ENCODE results near the gene LBX1. TPM values are rescaled to one million over a fixed set of nuclear protein-coding genes. Genes with fewer than 3 reads are reported as not detected.

LBX1 gene
- total RNA-seq, 1 experiment from 2014 or later = 0.15 TPM

DNA sequence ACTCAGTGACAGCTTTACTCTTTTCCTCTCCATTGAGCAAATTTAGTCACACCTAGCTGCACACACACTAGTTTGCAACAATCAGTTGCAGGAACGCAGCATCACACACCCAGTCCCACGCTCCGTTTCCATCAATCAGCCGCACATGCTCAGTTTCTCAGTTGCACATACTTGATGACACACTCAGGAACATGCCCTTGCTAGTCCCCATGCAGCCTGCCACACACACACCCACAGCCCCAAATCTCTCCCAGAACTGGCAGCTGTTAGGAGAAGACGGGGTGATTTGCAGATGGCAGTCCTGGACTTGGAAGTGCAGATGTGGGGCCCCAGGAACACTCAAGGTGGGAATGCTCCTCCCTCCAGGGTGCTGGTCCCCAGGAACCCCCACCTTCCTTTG, 7.7 kb downstream of the LBX1 start:
- POLR2A ChIA-PET = no interaction called here
- TF ChIP-seq SIN3A (IDR thresholded peaks at IDR 0.05; ENCODE audit: borderline replicate concordance, insufficient read depth, low read depth, low read length) = no peak
- TF ChIP-seq TCF7L2 (IDR thresholded peaks at IDR 0.05; ENCODE audit: low read depth, low read length) = no peak
- TF ChIP-seq, protein P1, sequence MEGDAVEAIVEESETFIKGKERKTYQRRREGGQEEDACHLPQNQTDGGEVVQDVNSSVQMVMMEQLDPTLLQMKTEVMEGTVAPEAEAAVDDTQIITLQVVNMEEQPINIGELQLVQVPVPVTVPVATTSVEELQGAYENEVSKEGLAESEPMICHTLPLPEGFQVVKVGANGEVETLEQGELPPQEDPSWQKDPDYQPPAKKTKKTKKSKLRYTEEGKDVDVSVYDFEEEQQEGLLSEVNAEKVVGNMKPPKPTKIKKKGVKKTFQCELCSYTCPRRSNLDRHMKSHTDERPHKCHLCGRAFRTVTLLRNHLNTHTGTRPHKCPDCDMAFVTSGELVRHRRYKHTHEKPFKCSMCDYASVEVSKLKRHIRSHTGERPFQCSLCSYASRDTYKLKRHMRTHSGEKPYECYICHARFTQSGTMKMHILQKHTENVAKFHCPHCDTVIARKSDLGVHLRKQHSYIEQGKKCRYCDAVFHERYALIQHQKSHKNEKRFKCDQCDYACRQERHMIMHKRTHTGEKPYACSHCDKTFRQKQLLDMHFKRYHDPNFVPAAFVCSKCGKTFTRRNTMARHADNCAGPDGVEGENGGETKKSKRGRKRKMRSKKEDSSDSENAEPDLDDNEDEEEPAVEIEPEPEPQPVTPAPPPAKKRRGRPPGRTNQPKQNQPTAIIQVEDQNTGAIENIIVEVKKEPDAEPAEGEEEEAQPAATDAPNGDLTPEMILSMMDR (IDR thresholded peaks at IDR 0.05) = no peak
- TF ChIP-seq, protein P2, sequence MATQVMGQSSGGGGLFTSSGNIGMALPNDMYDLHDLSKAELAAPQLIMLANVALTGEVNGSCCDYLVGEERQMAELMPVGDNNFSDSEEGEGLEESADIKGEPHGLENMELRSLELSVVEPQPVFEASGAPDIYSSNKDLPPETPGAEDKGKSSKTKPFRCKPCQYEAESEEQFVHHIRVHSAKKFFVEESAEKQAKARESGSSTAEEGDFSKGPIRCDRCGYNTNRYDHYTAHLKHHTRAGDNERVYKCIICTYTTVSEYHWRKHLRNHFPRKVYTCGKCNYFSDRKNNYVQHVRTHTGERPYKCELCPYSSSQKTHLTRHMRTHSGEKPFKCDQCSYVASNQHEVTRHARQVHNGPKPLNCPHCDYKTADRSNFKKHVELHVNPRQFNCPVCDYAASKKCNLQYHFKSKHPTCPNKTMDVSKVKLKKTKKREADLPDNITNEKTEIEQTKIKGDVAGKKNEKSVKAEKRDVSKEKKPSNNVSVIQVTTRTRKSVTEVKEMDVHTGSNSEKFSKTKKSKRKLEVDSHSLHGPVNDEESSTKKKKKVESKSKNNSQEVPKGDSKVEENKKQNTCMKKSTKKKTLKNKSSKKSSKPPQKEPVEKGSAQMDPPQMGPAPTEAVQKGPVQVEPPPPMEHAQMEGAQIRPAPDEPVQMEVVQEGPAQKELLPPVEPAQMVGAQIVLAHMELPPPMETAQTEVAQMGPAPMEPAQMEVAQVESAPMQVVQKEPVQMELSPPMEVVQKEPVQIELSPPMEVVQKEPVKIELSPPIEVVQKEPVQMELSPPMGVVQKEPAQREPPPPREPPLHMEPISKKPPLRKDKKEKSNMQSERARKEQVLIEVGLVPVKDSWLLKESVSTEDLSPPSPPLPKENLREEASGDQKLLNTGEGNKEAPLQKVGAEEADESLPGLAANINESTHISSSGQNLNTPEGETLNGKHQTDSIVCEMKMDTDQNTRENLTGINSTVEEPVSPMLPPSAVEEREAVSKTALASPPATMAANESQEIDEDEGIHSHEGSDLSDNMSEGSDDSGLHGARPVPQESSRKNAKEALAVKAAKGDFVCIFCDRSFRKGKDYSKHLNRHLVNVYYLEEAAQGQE (IDR thresholded peaks at IDR 0.05; ENCODE audit: insufficient read depth in 1 of 2, low read depth in 2 of 2, low read length in 1 of 2) = no peak
- TF ChIP-seq POLR2AphosphoS5 (IDR thresholded peaks at IDR 0.05; ENCODE audit: low read depth, low read length) = no peak
- ATAC-seq (no peak), DNase-seq (ENCODE audit: low read depth, low spot score) (no peak)
- Histone ChIP-seq H3K27me3 (ENCODE audit: control insufficient read depth, insufficient read depth, low read length) (peaks cover 19% of the 10 kb centered on the region; the same call in 1 of the 2 replicates), H3K27ac (ENCODE audit: low read length) (no peak overlapping the region), H3K4me3 (ENCODE audit: low read depth in 2 of 2, low read length in 2 of 2) (no peak overlapping the region), H3K9me3 (ENCODE audit: control insufficient read depth, insufficient read depth, low read depth, low read length) (no peaks in the 10 kb centered on the region), H3K4me1 (ENCODE audit: control insufficient read depth, insufficient read depth, low read length) (no peaks in the 10 kb centered on the region; the same call in none of the 2 replicates), H3K36me3 (ENCODE audit: control insufficient read depth, insufficient read depth, low read length) (no peaks in the 10 kb centered on the region)
- CTCF ChIA-PET = interaction anchor here (0.7 to 1.3 kb wide), 2 partner anchors 71 to 380 kb away, joined by 3 to 4 read pairs; no protein-coding TSS in a partner anchor
- BruUV-seq (replicated peaks) = no TSS peak
- intact Hi-C loops (cut with micrococcal nuclease; ENCODE audit: unreplicated experiment) (no loop called here), in situ Hi-C loops (cut with HindIII; ENCODE audit: low pct_unique_long_range_greater_than_20kb, low sequenced_read_pairs) (no loop called here)

DNA sequence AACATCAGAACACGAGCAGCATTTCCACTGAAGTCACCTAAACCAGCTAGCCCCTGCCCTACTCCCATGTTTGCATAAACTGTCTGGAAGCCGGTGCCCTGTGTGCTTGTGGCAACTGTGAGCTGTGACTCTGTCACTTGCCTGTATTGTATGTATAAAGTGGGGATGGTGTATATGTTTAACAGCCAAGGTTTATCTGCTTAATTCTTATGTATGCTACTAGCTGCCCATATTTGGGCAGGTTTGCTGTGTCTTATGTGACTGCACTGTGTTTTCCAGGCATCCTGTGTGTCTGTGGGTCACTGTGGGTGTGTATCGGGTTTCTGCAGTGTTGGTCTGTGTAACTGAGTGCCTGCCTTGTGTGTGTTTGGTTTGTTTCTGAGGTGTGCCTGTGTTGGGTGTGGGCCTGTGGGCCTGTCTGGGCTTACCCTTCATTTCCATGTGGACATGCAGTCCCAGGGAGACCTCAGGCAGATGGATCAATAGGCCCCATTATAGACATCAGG, 9.3 kb downstream of the LBX1 start:
- no TSS peak for BruUV-seq (replicated peaks)
- intact Hi-C loops (cut with micrococcal nuclease; ENCODE audit: unreplicated experiment) = loop anchor here (10.0 kb wide), 1 partner anchor 565 kb away; the partner anchor contains the start of gene NPM3
- CTCF ChIA-PET = interaction anchor here (0.5 kb wide), 1 partner anchor 50 kb away, joined by 5 read pairs; no protein-coding TSS in a partner anchor

More for the DNA sequence above, 9.3 kb downstream of the LBX1 start:
- H3K27ac ChIP-seq (ENCODE audit: low read length) = no peak overlapping the region
- POLR2A ChIA-PET = no interaction called here
- H3K4me1 ChIP-seq (ENCODE audit: control insufficient read depth, insufficient read depth, low read length) = no peaks in the 10 kb centered on the region; the same call in 1 of the 2 replicates
- ATAC-seq = no peak
- no peaks in the 10 kb centered on the region for H3K9me3 ChIP-seq (ENCODE audit: control insufficient read depth, insufficient read depth, low read depth, low read length)
- no peak overlapping the region for H3K4me3 ChIP-seq (ENCODE audit: low read depth in 2 of 2, low read length in 2 of 2)
- no peak for DNase-seq (ENCODE audit: low read depth, low spot score)
- H3K27me3 ChIP-seq (ENCODE audit: control insufficient read depth, insufficient read depth, low read length) = peaks cover 15% of the 10 kb centered on the region; the same call in 1 of the 2 replicates
- TF ChIP-seq, protein P2 (IDR thresholded peaks at IDR 0.05; ENCODE audit: insufficient read depth in 1 of 2, low read depth in 2 of 2, low read length in 1 of 2) = no peak
- TF ChIP-seq SIN3A (IDR thresholded peaks at IDR 0.05; ENCODE audit: borderline replicate concordance, insufficient read depth, low read depth, low read length) (no peak), TCF7L2 (IDR thresholded peaks at IDR 0.05; ENCODE audit: low read depth, low read length) (no peak), POLR2AphosphoS5 (IDR thresholded peaks at IDR 0.05; ENCODE audit: low read depth, low read length) (no peak)
- TF ChIP-seq, protein P1 (IDR thresholded peaks at IDR 0.05) = no peak
- in situ Hi-C loops (cut with HindIII; ENCODE audit: low pct_unique_long_range_greater_than_20kb, low sequenced_read_pairs) = no loop called here
- no peaks in the 10 kb centered on the region for H3K36me3 ChIP-seq (ENCODE audit: control insufficient read depth, insufficient read depth, low read length)
